ENCODE data around the gene APBB2.

GRCh38 chr4:40864531-40864930 lies 349.8 kb downstream of the APBB2 start:
- TF ChIP-seq CTCF (conservative IDR thresholded peaks at IDR 0.05) = no peak
- no peak for TF ChIP-seq EZH2 (IDR thresholded peaks at IDR 0.05; ENCODE audit: low read depth)
